Stimulated activated CD4-positive, alpha-beta T cell treated with anti-CD3 and anti-CD28 coated beads, Interleukin-1b, Interleukin-23, amount 100 ng/mL, for 4 hours (primary cell): ENCODE results near the gene DHRSX.
"Not testable (repeated sequence)": the region's sequence is repeated elsewhere in the genome, so short reads cannot be mapped to it uniquely, and the experiment has no call there.

Source experiments
- DNase-seq, 2 donors: peaks; one replicate each; pipeline ENCODE4 v3.0.0-alpha.2; 2020; ENCODE audit warnings: low read depth in 2 of 2

The DHRSX gene

GRCh38 chrX:2456091-2456490 lies 44.7 kb downstream of the DHRSX start:
- DNase-seq, result not testable (repeated sequence)

GRCh38 chrX:2454620-2455019 lies 46.2 kb downstream of the DHRSX start:
- DNase-seq, result not testable (repeated sequence)

- DNase-seq, result no peak
Measured at GRCh38 chrX:2452799-2453198, 48.0 kb downstream of the DHRSX start.

GRCh38 chrX:2452317-2452784 lies 48.4 kb downstream of the DHRSX start:
- DNase-seq, result no peak

GRCh38 chrX:2451501-2452316 lies 49.1 kb downstream of the DHRSX start:
- no peak for DNase-seq

GRCh38 chrX:2450681-2451080 lies 50.1 kb downstream of the DHRSX start:
- no peak for DNase-seq

- DNase-seq, result no peak
Measured at GRCh38 chrX:2449135-2449886, 51.5 kb downstream of the DHRSX start.

GRCh38 chrX:2447484-2447883 lies 53.3 kb downstream of the DHRSX start:
- no peak for DNase-seq

- DNase-seq, result no peak
Measured at GRCh38 chrX:2446815-2447214, 54.0 kb downstream of the DHRSX start.

- DNase-seq, result no peak
Measured at GRCh38 chrX:2445662-2446623, 54.8 kb downstream of the DHRSX start.

- DNase-seq, result no peak
Measured at GRCh38 chrX:2442694-2443093, 58.1 kb downstream of the DHRSX start.

GRCh38 chrX:2441466-2441865 lies 59.3 kb downstream of the DHRSX start:
- DNase-seq, result no peak

- DNase-seq, result no peak
Measured at GRCh38 chrX:2439613-2440012, 61.2 kb downstream of the DHRSX start.

GRCh38 chrX:2435465-2435864 lies 65.3 kb downstream of the DHRSX start:
- DNase-seq, result no peak

GRCh38 chrX:2434270-2435163 lies 66.3 kb downstream of the DHRSX start:
- no peak for DNase-seq

GRCh38 chrX:2432298-2432863 lies 68.4 kb downstream of the DHRSX start:
- no peak for DNase-seq

GRCh38 chrX:2430265-2430825 lies 70.4 kb downstream of the DHRSX start:
- no peak for DNase-seq

- no peak for DNase-seq
Measured at GRCh38 chrX:2427737-2428136, 73.0 kb downstream of the DHRSX start.

GRCh38 chrX:2427147-2427546 lies 73.6 kb downstream of the DHRSX start:
- no peak for DNase-seq

- no peak for DNase-seq
Measured at GRCh38 chrX:2426289-2426882, 74.4 kb downstream of the DHRSX start.
